Measurements from ENCODE around the gene MFF. TPM values are rescaled to one million over a fixed set of nuclear protein-coding genes. Genes with fewer than 3 reads are reported as not detected.

MFF gene
- total RNA-seq, 1 donor from 2014 or later, result 108 TPM

- Mint-ChIP-seq H3K27ac (ENCODE audit: unreplicated experiment) (no peak overlapping the region), H3K4me1 (ENCODE audit: low read depth, unreplicated experiment) (peaks cover 2% of the 10 kb centered on the region), H3K27me3 (ENCODE audit: unreplicated experiment) (no peaks in the 10 kb centered on the region), H3K36me3 (ENCODE audit: unreplicated experiment) (no peaks in the 10 kb centered on the region), H3K9me3 (ENCODE audit: unreplicated experiment) (no peaks in the 10 kb centered on the region), H3K4me3 (ENCODE audit: unreplicated experiment) (no peak overlapping the region)
- no peak for DNase-seq
- no peak for TF ChIP-seq CTCF (IDR thresholded peaks at IDR 0.05; ENCODE audit: partially characterized antibody, unreplicated experiment)
Measured at GRCh38 chr2:227370791-227371312, 45.8 kb downstream of the MFF start.

- H3K27me3 Mint-ChIP-seq (ENCODE audit: unreplicated experiment), result no peaks in the 10 kb centered on the region
- no peak overlapping the region for H3K27ac Mint-ChIP-seq (ENCODE audit: unreplicated experiment)
- no peaks in the 10 kb centered on the region for H3K36me3 Mint-ChIP-seq (ENCODE audit: unreplicated experiment)
- TF ChIP-seq CTCF (IDR thresholded peaks at IDR 0.05; ENCODE audit: partially characterized antibody, unreplicated experiment), result no peak
- peaks cover 19% of the 10 kb centered on the region for H3K4me1 Mint-ChIP-seq (ENCODE audit: low read depth, unreplicated experiment)
- H3K4me3 Mint-ChIP-seq (ENCODE audit: unreplicated experiment), result no peak overlapping the region
- DNase-seq, result no peak
- H3K9me3 Mint-ChIP-seq (ENCODE audit: unreplicated experiment), result no peaks in the 10 kb centered on the region
Measured at GRCh38 chr2:227373389-227373788, 48.3 kb downstream of the MFF start.

- H3K27ac Mint-ChIP-seq (ENCODE audit: unreplicated experiment), result no peak overlapping the region
- H3K4me3 Mint-ChIP-seq (ENCODE audit: unreplicated experiment), result no peak overlapping the region
- H3K4me1 Mint-ChIP-seq (ENCODE audit: low read depth, unreplicated experiment), result peaks cover 19% of the 10 kb centered on the region
- no peaks in the 10 kb centered on the region for H3K27me3 Mint-ChIP-seq (ENCODE audit: unreplicated experiment)
- TF ChIP-seq CTCF (IDR thresholded peaks at IDR 0.05; ENCODE audit: partially characterized antibody, unreplicated experiment), result no peak
- DNase-seq, result no peak
- no peaks in the 10 kb centered on the region for H3K9me3 Mint-ChIP-seq (ENCODE audit: unreplicated experiment)
- no peaks in the 10 kb centered on the region for H3K36me3 Mint-ChIP-seq (ENCODE audit: unreplicated experiment)
Measured at GRCh38 chr2:227374158-227374557, 49.1 kb downstream of the MFF start.

GRCh38 chr2:227376656-227377396 is 51.8 kb downstream of the MFF start:
- Mint-ChIP-seq H3K4me3 (ENCODE audit: unreplicated experiment) (no peak overlapping the region), H3K9me3 (ENCODE audit: unreplicated experiment) (no peaks in the 10 kb centered on the region), H3K4me1 (ENCODE audit: low read depth, unreplicated experiment) (peaks cover 17% of the 10 kb centered on the region), H3K36me3 (ENCODE audit: unreplicated experiment) (no peaks in the 10 kb centered on the region), H3K27ac (ENCODE audit: unreplicated experiment) (peak overlapping the region; percentile 57), H3K27me3 (ENCODE audit: unreplicated experiment) (no peaks in the 10 kb centered on the region)
- no peak for DNase-seq
- no peak for TF ChIP-seq CTCF (IDR thresholded peaks at IDR 0.05; ENCODE audit: partially characterized antibody, unreplicated experiment)

Data from glutamatergic neuron (in vitro differentiated cells).